ENCODE measurements around the gene C2orf74.

- TF ChIP-seq, protein P1, sequence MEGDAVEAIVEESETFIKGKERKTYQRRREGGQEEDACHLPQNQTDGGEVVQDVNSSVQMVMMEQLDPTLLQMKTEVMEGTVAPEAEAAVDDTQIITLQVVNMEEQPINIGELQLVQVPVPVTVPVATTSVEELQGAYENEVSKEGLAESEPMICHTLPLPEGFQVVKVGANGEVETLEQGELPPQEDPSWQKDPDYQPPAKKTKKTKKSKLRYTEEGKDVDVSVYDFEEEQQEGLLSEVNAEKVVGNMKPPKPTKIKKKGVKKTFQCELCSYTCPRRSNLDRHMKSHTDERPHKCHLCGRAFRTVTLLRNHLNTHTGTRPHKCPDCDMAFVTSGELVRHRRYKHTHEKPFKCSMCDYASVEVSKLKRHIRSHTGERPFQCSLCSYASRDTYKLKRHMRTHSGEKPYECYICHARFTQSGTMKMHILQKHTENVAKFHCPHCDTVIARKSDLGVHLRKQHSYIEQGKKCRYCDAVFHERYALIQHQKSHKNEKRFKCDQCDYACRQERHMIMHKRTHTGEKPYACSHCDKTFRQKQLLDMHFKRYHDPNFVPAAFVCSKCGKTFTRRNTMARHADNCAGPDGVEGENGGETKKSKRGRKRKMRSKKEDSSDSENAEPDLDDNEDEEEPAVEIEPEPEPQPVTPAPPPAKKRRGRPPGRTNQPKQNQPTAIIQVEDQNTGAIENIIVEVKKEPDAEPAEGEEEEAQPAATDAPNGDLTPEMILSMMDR (IDR thresholded peaks at IDR 0.05 in 8 of 11, conservative IDR thresholded peaks at IDR 0.05 in 3 of 11): peak in 3 of 11 experiments; percentile 13 to 18 (median 17)
- TF ChIP-seq POLR2A (IDR thresholded peaks at IDR 0.05) (no peak), POLR2AphosphoS5 (IDR thresholded peaks at IDR 0.05) (peak; percentile 78 to 93 (median 92))
Measured at GRCh38 chr2:61144697-61145268, 17.2 kb upstream of the C2orf74 start.
